OCI-LY3 (cell line): ENCODE data around the gene PAX5.

Source experiments
- H2AFZ ChIP-seq: fragments of 200-600, 300-600 bp; shearing (Covaris generic); 2 replicates; pipeline ENCODE4 v1.6.0; 2014; ENCODE audit warnings: antibody characterized with exemption, low read depth, low read length
- H3K27ac ChIP-seq: fragments of 200-600, 300-600 bp; sonication (generic); 2 replicates; pipeline ENCODE4 v1.5.1; 2014; ENCODE audit warnings: mild to moderate bottlenecking, low read length, moderate library complexity, mixed read lengths
- H3K27me3 ChIP-seq: fragments of 200-600, 300-600 bp; sonication (generic); 2 replicates; pipeline ENCODE4 v1.6.1; 2014; ENCODE audit warnings: low read depth, low read length, mixed read lengths
- H3K36me3 ChIP-seq: fragments of 200-600, 300-600 bp; sonication (generic); replicated peaks from 2 replicates; pipeline ENCODE3; 2014; ENCODE audit warnings: low read depth, low read length, mixed read lengths
- H3K4me1 ChIP-seq: fragments of 300-600, 200-600 bp; sonication (generic); 2 replicates; pipeline ENCODE4 v1.6.1; 2014; ENCODE audit warnings: low read length, mixed read lengths
- H3K4me2 ChIP-seq: fragments of 200-600, 300-600 bp; sonication (generic); 2 replicates; pipeline ENCODE4 v1.6.1; 2014; ENCODE audit warnings: low read length, mixed read lengths
- H3K4me3 ChIP-seq: fragments of 300-600, 200-600 bp; sonication (generic); 2 replicates; pipeline ENCODE4 v1.5.1; 2014; ENCODE audit warnings: antibody characterized with exemption, mild to moderate bottlenecking, low read length, moderate library complexity
- H3K79me2 ChIP-seq: fragments of 300-600, 200-600 bp; shearing (Covaris generic); 2 replicates; pipeline ENCODE4 v1.6.1; 2014; ENCODE audit warnings: mild to moderate bottlenecking, low read length, mixed read lengths
- H3K9ac ChIP-seq: fragments of 300-600, 200-600 bp; shearing (Covaris generic); 2 replicates; pipeline ENCODE4 v1.6.0; 2014; ENCODE audit warnings: mild to moderate bottlenecking, low read length, moderate library complexity
- H3K9me3 ChIP-seq: fragments of 200-600, 300-600 bp; shearing (Covaris generic); 2 replicates; pipeline ENCODE4 v1.6.1; 2014; ENCODE audit warnings: low read length, mixed read lengths; ENCODE audit not compliant: insufficient read depth
- H4K20me1 ChIP-seq: fragments of 200-600, 300-600 bp; sonication (generic); 2 replicates; pipeline ENCODE4 v1.6.1; 2016; ENCODE audit warnings: low read length, mixed read lengths; ENCODE audit not compliant: insufficient read depth
- EZH2phosphoT487 ChIP-seq: fragments of 200-600 bp; shearing (Covaris generic); IDR thresholded peaks from 2 replicates; pipeline ENCODE4 v1.6.1; 2018; ENCODE audit warnings: antibody characterized with exemption, mixed run types, low read depth
- TF ChIP-seq, protein P1 (sequence below): fragments of 200-600, 300-600 bp; sonication (generic); IDR thresholded peaks from 2 replicates; pipeline ENCODE4 v1.5.1; 2014; ENCODE audit warnings: antibody characterized with exemption, low read length, low read depth

Gene PAX5

DNA sequence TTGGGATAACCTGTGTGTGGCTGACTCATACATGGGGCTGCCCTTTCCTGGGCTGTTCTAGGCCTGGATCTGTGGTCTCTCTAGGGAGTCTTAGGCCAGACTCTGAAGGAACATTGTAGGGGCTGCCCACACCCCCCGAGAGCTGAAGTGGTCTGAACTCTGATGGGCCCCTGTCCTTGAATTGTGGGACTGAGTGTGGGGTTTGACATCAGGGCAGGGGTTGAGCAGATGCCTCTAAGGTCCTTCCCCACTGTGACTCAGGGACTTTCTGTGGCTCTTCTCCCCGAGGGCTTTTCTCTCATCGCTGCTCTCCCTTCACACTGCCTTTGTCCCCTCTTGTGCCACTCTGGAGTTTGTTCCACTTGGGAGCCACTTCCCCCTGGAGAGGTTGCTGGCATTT, 246.4 kb downstream of the PAX5 start:
- Histone ChIP-seq H3K4me3 (no peak overlapping the region), H3K79me2 (no peaks in the 10 kb centered on the region), H3K4me2 (no peak overlapping the region), H3K9me3 (no peaks in the 10 kb centered on the region), H3K9ac (no peak overlapping the region), H3K27me3 (peaks cover 17% of the 10 kb centered on the region), H4K20me1 (no peaks in the 10 kb centered on the region), H3K4me1 (peaks cover 6% of the 10 kb centered on the region; the same call in 1 of the 2 replicates), H2AFZ (no peak overlapping the region), H3K27ac (no peak overlapping the region), H3K36me3 (no peaks in the 10 kb centered on the region)
- TF ChIP-seq, protein P1, sequence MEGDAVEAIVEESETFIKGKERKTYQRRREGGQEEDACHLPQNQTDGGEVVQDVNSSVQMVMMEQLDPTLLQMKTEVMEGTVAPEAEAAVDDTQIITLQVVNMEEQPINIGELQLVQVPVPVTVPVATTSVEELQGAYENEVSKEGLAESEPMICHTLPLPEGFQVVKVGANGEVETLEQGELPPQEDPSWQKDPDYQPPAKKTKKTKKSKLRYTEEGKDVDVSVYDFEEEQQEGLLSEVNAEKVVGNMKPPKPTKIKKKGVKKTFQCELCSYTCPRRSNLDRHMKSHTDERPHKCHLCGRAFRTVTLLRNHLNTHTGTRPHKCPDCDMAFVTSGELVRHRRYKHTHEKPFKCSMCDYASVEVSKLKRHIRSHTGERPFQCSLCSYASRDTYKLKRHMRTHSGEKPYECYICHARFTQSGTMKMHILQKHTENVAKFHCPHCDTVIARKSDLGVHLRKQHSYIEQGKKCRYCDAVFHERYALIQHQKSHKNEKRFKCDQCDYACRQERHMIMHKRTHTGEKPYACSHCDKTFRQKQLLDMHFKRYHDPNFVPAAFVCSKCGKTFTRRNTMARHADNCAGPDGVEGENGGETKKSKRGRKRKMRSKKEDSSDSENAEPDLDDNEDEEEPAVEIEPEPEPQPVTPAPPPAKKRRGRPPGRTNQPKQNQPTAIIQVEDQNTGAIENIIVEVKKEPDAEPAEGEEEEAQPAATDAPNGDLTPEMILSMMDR, result no peak
- no peak for TF ChIP-seq EZH2phosphoT487
